Measurements from ENCODE around the gene TANK.
A peak's percentile ranks its signal among the peaks of the same experiment; 100 is the strongest.
"Not testable (repeated sequence)": the region's sequence is repeated elsewhere in the genome, so short reads cannot be mapped to it uniquely, and the experiment has no call there.

Gene TANK, protein sequence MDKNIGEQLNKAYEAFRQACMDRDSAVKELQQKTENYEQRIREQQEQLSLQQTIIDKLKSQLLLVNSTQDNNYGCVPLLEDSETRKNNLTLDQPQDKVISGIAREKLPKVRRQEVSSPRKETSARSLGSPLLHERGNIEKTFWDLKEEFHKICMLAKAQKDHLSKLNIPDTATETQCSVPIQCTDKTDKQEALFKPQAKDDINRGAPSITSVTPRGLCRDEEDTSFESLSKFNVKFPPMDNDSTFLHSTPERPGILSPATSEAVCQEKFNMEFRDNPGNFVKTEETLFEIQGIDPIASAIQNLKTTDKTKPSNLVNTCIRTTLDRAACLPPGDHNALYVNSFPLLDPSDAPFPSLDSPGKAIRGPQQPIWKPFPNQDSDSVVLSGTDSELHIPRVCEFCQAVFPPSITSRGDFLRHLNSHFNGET

DNA sequence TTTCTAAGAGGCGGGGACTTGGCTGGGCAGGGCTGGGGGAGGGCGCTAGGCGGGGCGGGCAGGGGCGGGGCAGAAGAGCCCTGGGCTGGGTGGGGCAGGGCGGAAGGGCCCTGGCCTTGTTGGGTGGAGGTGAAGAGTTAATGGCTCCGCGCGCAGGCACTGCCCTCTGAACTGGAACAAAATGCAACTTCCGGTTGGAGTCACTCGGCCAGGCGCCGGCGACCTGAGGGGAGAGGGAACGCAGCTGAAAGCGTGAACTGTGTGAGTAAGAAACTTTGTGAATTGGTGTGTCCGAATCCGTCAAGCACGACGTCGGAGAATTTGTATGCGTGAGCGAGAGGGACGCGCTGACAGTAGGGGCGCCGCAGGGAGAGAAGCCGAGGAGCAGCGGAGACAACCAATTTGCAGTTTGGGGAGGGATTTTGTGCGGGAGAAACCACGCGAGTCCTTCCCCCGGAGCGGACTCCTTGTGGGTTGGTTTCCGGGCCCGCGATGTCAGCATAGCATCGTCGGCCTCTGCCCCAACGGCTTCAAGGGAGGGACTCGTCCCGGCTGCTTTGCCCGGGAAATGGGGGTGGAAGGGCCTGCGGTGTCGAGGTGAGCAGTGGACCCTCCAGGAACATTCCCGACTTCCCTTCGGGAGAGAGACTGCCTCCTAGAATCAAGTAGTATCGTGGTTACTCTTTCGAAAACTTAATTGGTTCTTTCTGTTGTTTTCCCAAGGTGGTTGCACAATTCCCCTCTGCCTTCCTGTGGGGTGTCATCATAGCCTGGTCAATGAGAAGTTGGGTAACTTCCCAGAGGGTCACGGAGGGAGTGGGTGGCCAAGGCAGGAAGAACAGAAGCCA lies at the start of gene TANK:
TSS of gene TANK (plus strand) at position 203 of the 848 bp plus-strand sequence. CDS start 19,235 bp downstream, outside the sequence.
- peak; percentile 73 to 81 for DNase-seq (ENCODE audit: low read depth in 2 of 2)

DNA sequence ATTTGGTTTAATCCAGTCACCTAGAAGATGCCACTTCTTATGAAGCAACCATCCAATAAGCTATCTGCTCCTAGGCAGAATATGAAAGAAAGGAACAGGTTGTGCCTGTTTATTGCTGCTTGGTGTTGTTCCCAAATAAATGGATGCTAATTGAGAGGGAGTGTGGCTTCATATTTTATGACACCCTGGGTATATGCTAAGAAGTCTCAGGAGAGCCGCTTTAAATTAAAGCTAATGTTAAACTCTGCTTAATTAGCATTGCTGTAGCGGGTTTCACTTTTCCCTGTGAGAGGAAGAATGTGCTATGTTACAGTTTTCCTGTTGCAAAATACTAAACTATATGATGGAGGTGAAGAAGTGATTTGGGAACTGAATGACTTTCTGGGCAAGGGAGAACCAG lies 48.7 kb upstream of the TANK start:
- DNase-seq (ENCODE audit: low read depth in 2 of 2) = no peak

DNA sequence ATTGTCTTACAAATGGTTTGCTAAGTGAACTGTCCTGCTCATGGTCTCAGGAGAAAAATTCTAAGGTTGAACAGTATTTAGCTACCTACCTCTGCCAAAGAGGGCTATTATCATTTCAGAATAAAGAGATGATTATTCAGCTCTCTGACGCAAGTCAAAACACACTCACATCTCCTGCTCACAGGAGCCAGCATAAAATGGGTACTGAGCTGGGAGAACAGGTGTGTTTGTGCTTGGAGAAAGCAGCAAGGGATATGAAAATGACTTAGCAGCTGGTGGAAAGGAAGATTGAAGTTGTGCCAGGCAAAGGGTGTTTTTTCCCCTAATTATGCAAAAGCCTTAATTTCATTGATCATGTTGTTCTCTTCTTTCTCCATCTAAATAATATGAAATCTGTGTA lies 47.3 kb upstream of the TANK start:
- no peak for DNase-seq (ENCODE audit: low read depth in 2 of 2)

DNA sequence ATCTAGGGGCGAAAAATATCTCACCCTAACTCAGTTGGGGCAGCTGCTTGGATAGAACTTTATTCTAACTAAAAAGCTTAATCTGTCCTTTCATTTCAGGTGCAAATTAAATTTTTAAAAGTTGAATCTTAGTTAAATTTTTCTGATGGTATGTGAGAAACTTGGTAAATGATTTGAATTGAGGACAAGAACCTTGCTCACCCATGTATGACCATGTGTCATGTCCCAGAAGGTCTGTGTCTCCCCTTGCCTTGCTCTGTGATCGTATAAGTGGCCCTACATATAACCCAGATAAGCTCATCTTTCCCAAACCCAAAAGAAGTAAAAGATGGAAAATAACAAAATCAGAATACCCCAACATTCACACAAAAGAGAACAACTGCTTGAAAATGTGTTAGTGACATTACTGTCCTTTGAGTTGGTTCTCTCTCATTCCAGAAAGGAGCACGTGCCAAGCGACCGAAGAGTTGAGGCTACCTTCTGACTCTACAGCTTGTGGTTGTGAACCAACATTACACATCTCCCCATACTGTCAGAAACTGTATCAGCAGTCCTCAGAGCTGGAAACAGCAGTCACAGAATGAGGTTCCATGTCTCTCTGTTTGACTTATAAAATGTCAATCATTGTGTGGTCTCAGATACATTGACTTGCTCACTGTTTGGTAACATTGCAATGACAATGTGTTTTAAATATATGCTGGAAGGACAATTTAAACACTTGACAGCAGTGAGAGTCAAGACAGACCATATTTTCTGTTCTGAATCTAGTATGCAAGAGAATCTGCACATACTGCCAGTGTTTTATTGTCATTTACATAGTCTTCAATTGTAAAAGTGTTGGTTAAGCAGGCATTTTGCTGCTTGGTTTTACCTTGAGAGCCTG lies 46.3 kb upstream of the TANK start:
- no peak for DNase-seq (ENCODE audit: low read depth in 2 of 2)

DNA sequence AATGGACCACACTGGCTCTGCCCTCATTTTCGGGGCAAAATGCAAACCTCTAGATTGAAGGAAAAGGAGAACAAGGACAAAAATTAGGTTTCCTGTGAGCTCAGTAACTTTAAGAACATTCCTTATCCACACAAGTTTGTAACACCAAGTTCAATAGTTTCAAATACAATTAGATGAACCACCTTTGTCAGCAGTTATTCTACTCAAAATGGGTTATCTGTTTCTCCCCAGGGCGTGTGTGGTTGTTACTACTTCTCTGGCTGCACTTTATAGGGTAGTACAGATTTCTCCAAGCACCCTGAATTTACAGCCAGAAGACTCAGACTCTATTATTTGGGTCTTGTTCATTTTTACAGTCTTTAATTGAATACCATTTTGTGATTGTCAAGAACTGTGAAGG lies 45.0 kb upstream of the TANK start:
- no peak for DNase-seq (ENCODE audit: low read depth in 2 of 2)

DNA sequence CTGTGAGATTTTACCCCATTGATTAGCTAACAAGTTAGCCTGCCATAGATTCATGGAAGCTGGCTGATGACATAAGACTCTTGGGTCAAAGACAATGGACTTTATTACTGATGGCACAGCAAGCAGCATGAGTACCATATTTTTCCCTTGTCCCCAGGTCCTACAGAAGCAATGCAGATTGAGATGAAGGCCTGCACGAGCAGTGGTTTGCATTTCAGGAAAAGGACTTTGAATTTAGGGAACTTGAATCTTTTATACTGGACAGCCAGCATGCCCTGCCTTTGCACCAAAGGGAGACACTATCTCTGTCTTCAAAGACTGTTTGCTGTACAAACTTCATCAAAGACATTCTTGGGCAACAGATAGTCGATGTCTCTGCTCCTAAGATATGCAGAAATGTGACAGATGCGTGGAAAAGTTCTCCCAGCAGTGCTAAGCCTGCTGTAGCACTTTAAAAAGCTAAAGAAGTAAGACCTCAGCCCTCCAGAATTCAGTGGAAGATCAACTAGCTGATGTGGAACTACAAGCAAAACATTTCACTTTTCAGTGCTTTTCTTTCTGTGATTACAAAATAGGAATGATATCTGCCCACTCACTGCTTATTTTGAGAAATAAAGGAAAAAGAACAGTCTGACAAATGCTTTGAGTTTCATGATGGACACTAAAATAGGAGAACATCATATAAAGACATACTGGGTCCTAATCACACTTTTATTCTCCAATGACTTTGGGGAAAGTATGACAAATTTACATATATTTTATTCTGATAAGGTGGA lies 44.4 kb upstream of the TANK start:
- no peak for DNase-seq (ENCODE audit: low read depth in 2 of 2)

DNA sequence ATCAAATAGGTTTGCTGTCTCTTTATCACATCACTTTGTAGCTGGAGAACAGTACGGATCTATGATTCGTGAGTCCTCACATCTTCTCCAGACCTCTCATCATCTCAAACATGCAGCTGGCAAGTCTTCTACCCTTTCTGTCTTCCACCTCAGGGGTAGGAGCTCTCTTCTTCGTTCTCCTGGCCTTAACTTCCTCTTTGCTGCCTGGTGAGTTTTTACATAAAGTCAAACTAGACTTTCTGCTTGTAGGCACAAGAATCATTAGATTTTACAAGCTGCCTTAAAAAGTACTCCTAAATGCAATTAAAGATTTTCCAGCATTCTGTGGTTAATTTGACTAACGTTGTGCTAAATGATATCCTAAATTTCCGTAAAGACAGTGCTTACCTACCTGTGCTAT lies 43.7 kb upstream of the TANK start:
- DNase-seq (ENCODE audit: low read depth in 2 of 2) = no peak

DNA sequence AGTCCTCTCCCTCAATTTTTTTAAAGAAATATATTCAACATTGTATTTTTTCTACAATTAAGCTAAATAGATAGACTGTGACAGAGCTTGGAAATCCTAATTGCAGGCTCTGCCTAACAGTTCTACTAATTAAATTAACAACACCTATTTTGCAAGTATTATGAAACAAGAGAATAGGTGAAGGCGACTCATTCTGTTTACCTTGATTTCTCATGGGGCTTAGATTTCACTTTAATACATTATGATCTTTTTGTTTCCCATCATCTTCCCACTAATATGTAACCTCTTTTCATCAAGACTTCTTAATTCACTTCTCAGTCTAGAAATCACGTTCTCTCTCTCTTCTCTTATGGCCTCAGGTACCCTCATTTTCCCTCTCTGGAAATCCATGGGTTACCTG lies 42.7 kb upstream of the TANK start:
- no peak for DNase-seq (ENCODE audit: low read depth in 2 of 2)

DNA sequence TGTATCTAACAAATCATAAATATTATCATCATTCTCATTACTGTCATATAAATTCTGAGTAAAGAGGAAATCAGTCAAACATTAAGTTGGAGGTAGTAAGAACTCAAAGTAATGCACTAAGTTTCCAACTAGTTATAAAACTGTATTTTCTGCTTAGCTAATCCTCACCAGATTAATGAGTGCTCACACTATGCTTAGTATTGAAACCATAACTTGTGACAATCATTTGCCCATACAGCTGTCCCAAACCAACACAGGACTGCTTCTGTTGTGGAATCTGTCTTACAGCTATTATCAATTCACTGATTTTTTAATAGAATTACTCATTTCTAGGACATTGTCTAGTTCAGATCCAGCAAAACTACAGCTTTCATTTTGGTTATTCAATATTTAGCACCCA lies 41.5 kb upstream of the TANK start:
- no peak for DNase-seq (ENCODE audit: low read depth in 2 of 2)

DNA sequence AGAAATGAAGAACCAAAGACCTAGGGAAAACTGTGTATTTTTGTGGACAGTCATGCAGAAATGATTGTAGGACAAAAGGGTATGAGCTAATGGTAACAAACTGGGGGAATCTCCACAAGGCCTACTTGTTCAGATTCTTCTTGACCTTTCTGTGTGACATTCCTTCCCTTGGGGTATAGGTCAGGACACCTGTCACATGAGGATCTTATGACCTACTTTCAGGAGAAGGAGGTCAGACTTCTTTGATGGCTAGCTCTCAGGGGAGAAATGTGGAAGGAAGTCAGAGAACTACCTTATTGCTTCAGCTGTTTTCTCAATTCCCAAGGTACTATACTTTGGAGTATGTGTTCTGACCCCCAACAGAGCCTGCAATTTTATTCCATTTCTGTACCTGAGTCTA lies 40.7 kb upstream of the TANK start:
- no peak for DNase-seq (ENCODE audit: low read depth in 2 of 2)

DNA sequence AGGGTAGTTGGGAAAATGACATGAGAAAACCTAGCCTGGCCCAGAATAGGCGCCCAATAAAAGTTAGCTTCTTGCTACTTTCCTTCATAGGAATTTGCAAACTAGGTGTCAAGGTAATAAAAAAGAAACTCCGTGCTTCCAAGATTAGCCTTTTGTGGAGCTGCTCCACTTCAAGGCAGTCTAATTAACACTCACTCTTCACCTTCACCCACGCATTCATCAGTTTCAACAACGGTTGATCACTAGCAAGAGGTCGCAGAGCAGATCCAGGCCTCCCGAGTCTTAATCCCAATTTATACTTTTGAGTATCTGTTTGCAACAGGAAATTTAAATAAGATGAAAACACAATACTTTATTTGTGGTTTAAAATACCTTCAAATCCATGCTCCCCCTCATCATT lies 39.5 kb upstream of the TANK start:
- no peak for DNase-seq (ENCODE audit: low read depth in 2 of 2)

DNA sequence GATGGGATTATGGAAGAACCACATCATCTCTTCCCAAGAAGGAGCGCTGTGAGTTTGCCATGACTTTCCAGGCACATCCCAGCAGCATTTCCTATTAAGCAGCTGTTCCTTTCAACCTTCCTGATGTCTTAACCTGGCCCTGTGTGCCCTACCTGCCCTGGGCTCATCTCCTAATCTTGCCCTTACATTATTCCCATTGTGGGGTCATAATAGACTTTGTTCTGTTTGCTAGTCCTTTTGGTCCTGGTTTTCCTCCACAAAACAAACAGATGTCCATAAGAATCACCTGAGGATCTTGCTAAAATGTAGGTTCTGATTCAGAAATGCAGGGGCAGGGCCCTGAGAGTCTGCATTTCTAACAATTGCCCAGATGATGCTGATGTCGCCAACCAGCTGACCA lies 38.6 kb upstream of the TANK start:
- no peak for DNase-seq (ENCODE audit: low read depth in 2 of 2)

DNA sequence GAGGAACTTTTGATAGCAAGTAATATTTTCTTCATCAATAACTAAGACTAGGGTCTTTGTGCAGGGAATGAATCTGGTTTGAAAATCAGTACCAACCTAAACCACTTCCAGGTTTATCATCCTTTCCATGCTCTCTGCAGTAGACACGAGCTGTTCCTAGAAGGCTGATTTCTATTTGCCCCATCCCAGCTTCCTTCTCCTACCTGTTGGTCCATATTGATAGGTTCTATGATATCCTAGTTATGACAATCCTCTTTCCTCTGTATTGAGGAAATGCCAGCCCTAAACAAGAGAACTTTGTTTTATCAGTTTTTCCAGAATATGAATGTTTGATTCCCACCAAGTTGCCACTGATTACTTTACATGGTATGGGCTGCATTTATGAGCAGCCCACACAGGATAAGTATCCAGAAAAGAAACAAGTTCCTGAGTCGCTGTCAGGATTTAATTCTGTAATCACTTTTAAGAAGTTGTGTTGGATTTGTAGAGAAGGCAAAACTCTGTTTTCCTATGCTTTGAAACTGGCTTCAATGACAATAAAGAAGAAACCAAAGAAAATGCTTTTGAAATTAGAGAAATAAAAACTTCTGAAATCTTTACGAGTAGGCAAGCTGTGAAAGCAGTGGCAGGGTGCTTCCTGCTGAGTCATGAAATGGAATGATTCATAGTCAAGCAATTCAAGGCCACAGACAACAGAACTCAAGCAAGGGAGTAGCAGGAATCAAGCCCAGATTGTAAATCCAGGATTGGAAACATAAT lies 37.3 kb upstream of the TANK start:
- DNase-seq (ENCODE audit: low read depth in 2 of 2) = no peak

DNA sequence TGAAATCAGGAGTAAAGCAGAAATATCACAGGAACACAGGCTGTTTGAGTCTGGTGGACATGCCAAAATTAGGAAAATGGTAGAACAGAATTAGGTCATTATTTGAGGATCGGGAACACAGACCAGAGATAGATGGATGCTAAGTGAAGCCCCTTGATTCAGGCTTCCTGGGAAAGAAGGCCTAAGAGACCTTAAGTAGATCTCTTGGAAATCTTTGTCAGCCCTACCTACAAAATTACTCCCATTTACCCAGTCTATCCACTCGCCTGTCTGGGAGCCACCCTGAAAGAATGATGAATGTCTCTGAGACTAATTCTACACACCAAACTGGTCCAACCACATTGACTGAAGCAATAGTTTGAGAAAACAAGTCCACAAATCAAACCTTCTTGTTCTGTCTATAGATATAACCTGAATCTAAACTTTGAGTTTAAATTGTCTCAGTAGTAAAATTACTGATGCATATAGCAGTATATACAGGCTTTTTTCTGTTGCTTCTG lies 36.6 kb upstream of the TANK start:
- no peak for DNase-seq (ENCODE audit: low read depth in 2 of 2)

DNA sequence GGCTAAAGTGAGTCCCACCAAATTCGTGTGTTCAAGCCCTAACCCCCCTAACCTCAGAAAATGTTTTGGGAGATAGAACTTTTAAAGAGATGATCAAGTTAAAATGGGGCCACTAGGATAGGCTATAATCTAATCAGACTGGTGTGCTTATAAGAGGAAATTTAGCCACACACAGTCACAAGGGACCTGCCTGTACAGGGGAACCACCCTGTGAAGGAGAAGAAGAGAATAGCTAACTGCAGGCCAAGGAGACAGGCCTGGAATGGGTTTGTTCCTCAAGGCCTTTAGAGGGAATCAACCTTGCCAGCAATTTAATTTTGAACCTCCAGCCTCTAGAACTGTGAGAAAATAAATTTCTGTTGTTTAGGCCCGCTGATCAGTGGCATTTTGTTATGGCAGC lies 36.0 kb upstream of the TANK start:
- no peak for DNase-seq (ENCODE audit: low read depth in 2 of 2)

DNA sequence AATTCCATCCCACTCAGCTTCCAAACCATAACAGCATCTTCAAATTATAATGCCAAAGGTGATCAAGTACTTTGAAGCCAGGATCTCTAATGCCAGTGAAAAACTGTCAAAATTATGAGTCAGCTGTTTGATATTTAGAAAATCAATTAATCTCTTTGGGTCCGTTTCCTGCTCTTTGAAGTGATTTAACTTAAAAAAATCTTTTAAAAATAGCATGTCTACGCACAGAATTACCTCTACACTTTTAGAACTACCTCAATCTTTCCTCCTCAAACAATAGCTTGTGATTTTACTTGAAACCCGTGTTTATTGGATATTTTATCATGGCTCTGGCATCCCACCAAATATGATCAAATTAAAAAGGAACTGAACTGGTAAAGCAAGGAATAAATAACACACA lies 31.3 kb upstream of the TANK start:
- DNase-seq (ENCODE audit: low read depth in 2 of 2) = no peak

DNA sequence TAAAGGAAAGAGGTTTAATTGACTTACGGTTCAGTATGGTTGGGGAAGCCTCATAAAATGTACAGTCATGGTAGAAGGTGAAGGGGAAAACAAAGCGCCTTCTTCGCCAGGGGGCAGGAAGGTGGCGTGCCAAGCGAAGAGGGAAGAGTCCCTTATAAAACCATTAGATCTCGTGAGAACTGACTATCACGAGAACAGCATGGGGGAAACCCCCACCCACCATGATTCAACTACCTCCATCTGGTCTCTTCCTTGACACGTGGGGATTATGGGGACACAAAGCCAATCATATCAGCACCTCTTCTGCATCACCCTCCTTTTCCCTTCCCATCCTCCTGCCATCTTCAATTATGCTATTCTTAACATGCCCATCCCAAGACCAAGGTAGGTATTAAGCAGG lies 29.9 kb upstream of the TANK start:
- no peak for DNase-seq (ENCODE audit: low read depth in 2 of 2)

DNA sequence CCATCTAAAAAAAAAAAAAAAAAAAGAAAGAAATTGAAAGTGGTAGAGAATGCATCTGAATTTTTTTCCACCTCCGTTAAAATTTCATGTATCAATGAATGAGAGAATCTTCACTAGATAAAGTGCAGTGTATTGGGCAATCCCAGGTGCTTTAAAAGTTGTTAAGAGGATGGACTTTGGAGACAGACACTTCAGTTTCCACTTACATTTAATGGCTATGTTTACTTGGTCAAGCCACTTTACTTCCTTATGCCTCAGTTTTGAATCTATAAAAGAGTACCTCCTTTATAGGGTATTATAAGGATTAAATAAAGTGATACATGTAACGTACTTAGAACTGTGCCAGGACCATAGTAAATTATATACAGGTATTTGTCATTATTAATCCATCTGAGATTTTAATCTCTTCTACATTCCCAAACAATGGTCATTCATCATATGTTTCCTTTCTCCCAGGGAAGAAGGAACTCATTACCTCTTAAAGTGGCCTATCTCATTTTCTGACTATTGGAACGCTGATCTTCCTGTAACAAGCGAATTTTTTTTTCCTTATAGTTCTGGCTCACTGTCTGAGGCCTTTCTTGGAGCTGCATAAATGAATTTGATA lies 29.1 kb upstream of the TANK start:
- no peak for DNase-seq (ENCODE audit: low read depth in 2 of 2)

DNA sequence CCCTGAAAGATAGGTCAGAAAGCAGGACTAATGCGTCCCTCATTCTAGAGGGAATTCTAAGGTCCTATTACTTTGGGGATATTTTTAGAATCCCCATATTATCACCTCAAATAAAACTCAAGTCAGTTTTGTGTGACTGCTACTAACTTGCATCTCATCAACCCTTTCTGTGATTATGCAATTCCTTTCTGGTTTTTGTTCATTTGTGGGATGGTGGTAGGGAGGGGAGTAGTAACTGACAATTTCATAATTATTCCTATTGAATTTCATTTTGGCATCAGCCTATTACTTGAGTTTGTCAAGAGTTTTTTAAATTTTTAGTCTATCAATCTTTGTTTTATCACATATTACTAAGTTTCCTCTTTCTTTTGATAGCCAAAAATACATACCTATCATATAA lies 28.4 kb upstream of the TANK start:
- no peak for DNase-seq (ENCODE audit: low read depth in 2 of 2)

DNA sequence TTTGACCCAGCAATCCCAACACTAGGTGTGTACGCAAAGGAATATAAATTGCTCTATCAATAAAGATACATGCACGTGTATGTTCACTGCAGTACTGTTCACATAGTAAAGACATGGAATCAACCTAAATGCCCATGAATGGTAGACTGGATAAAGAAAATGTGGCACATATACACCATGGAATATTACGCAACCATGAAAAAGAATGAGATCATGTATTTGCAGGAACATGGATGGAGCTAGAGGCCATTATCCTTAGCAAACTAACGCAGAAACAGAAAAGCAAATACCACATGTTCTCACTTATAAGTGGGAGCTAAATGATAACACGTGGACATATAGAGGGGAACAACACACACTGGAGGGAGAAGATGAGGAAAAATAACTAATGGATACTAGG lies 27.8 kb upstream of the TANK start:
- DNase-seq (ENCODE audit: low read depth in 2 of 2) = not testable (repeated sequence)

Data from activated CD8-positive, alpha-beta memory T cell treated with anti-CD3 and anti-CD28 coated beads for 4 hours (primary cell).